Mammary epithelial cell (primary cell): ENCODE data around the gene TLE2.

Experiments
- EZH2 ChIP-seq: IDR thresholded peaks from 2 replicates; pipeline ENCODE4 v1.6.1; 2012; ENCODE audit warnings: low read length, inconsistent platforms, borderline replicate concordance
- TF ChIP-seq, protein P1 (sequence below), 2 donors: IDR thresholded peaks in 1 of 2; conservative IDR thresholded peaks in 1 of 2; 2 replicates each; pipeline ENCODE4 v1.5.1; 2011 to 2012; ENCODE audit warnings: inconsistent platforms in 2 of 2, low read length in 2 of 2, mild to moderate bottlenecking in 2 of 2, control low read depth in 1 of 2, low read depth in 1 of 2; ENCODE audit not compliant: insufficient read depth in 1 of 2; ENCODE audit errors: extremely low read depth in 1 of 2

GRCh38 chr19:3066482-3067049 lies 37.5 kb upstream of the TLE2 start:
- TF ChIP-seq, protein P1, sequence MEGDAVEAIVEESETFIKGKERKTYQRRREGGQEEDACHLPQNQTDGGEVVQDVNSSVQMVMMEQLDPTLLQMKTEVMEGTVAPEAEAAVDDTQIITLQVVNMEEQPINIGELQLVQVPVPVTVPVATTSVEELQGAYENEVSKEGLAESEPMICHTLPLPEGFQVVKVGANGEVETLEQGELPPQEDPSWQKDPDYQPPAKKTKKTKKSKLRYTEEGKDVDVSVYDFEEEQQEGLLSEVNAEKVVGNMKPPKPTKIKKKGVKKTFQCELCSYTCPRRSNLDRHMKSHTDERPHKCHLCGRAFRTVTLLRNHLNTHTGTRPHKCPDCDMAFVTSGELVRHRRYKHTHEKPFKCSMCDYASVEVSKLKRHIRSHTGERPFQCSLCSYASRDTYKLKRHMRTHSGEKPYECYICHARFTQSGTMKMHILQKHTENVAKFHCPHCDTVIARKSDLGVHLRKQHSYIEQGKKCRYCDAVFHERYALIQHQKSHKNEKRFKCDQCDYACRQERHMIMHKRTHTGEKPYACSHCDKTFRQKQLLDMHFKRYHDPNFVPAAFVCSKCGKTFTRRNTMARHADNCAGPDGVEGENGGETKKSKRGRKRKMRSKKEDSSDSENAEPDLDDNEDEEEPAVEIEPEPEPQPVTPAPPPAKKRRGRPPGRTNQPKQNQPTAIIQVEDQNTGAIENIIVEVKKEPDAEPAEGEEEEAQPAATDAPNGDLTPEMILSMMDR (conservative IDR thresholded peaks at IDR 0.05 in 1 of 2, IDR thresholded peaks at IDR 0.05 in 1 of 2; ENCODE audit: extremely low read depth in 1 of 2, insufficient read depth in 1 of 2, low read depth in 1 of 2, low read length in 2 of 2) = no peak
- no peak for TF ChIP-seq EZH2
